ENCODE results near the gene ATF7.

Gene ATF7

DNA sequence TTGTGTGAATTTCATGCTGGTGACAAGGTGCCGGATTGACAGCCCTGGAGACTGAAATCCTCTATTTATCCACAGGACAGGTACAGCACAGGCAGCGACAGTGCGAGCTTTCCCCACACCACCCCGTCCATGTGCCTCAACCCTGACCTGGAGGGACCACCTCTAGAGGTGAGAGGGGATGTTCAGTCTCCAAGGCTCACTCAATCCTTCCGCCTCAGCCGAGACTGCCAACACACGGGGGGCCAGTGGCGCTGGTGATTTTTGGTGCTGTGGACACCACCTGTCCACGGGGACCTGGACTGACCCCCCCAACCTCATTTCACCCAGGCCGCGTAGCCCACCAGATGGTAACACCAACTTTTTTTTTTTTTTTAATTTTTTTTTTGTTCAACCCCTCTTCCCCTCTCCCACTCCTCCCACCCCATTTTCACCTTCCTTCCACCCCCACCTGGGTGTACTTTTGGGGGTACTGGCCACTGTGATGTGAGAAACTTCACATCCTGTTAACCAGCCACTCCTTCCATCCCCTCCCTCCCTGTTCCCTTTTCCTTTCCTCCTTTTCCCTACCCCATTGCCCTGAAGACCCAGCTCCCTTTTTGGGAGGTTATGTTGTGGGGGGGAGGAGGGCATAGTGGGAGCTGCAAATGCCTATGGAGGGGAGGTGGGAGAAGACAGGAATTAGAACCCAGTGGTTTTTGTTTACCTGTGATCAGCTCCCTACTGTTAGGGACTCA lies 161.3 kb downstream of the ATF7 start:
- Histone ChIP-seq H3K27ac (ENCODE audit: low read length) (no peak overlapping the region), H3K9ac (ENCODE audit: low read depth, low read length) (no peak overlapping the region)

DNA sequence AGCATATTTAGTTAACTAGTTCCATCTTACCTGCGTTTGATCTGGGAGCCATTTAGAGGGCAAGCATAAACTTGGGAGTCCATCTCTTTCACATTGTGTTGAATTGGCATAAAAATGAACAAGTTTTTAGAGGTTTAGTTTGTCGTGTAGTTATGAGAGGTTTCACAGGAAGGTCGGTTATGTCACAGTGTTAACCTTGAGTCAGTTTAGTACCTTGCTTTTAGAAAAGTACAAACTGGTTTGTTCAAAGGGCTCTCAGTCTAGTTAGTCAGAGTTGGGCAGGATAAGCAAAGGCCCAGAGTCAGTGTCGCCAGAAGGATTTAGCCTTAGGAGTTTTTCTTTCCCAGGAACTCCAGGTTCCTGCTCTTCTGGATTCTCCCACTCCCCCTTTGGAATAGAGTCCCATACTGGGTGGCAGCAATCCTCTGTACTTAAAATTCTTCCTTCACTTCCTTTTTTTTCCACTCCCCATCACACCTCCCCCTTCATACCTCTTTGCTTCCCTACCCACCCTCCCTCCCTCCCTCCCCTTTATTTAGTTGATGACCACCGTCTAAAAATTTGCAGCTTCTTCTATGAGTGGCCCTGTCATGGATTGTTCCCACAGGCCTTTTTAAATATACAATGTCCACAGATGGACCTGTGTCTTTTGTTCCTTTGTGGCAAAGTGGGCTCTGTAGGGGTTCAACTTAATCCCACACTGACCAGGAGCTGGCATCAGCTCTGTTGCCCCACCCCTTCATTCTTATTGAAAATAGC lies 162.2 kb downstream of the ATF7 start:
- DNase-seq, result no peak
- Histone ChIP-seq H3K9me3 (ENCODE audit: insufficient read depth, low read length, severe bottlenecking) (no peaks in the 10 kb centered on the region), H4K20me1 (ENCODE audit: insufficient read depth, low read length) (peaks cover 91% of the 10 kb centered on the region), H2AFZ (ENCODE audit: low read depth, low read length) (no peak overlapping the region), H3K27ac (ENCODE audit: low read length) (no peak overlapping the region), H3K9ac (ENCODE audit: low read depth, low read length) (no peak overlapping the region), H3K36me3 (ENCODE audit: insufficient read depth, low read length) (peaks cover 100% of the 10 kb centered on the region), H3K4me2 (ENCODE audit: insufficient read depth, low read length) (no peak overlapping the region), H3K4me1 (ENCODE audit: insufficient read depth, low read length) (peaks cover 8% of the 10 kb centered on the region; the same call in 1 of the 2 replicates), H3K4me3 (ENCODE audit: low read depth in 1 of 2, low read length in 2 of 2) (no peak overlapping the region), H3K27me3 (ENCODE audit: insufficient read depth, low read length, poor library complexity) (no peaks in the 10 kb centered on the region), H3K79me2 (ENCODE audit: insufficient read depth, low read length) (peaks cover 97% of the 10 kb centered on the region)
- ATAC-seq (ENCODE audit: insufficient read depth, low read depth), result no peak
- no peak for TF ChIP-seq EZH2 (IDR thresholded peaks at IDR 0.05; ENCODE audit: borderline replicate concordance, low read depth, low read length, severe bottlenecking)
- TF ChIP-seq, protein P1, sequence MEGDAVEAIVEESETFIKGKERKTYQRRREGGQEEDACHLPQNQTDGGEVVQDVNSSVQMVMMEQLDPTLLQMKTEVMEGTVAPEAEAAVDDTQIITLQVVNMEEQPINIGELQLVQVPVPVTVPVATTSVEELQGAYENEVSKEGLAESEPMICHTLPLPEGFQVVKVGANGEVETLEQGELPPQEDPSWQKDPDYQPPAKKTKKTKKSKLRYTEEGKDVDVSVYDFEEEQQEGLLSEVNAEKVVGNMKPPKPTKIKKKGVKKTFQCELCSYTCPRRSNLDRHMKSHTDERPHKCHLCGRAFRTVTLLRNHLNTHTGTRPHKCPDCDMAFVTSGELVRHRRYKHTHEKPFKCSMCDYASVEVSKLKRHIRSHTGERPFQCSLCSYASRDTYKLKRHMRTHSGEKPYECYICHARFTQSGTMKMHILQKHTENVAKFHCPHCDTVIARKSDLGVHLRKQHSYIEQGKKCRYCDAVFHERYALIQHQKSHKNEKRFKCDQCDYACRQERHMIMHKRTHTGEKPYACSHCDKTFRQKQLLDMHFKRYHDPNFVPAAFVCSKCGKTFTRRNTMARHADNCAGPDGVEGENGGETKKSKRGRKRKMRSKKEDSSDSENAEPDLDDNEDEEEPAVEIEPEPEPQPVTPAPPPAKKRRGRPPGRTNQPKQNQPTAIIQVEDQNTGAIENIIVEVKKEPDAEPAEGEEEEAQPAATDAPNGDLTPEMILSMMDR (IDR thresholded peaks at IDR 0.05; ENCODE audit: borderline replicate concordance, extremely low read depth, low read length, poor library complexity, severe bottlenecking), result no peak

More for the DNA sequence above, 161.3 kb downstream of the ATF7 start:
- Histone ChIP-seq H4K20me1 (ENCODE audit: insufficient read depth, low read length) (peaks cover 86% of the 10 kb centered on the region), H3K4me2 (ENCODE audit: insufficient read depth, low read length) (no peak overlapping the region), H3K27me3 (ENCODE audit: insufficient read depth, low read length, poor library complexity) (no peaks in the 10 kb centered on the region), H3K4me1 (ENCODE audit: insufficient read depth, low read length) (peaks cover 8% of the 10 kb centered on the region; the same call in 1 of the 2 replicates), H3K4me3 (ENCODE audit: low read depth in 1 of 2, low read length in 2 of 2) (no peak overlapping the region), H3K36me3 (ENCODE audit: insufficient read depth, low read length) (peaks cover 100% of the 10 kb centered on the region), H2AFZ (ENCODE audit: low read depth, low read length) (no peak overlapping the region), H3K9me3 (ENCODE audit: insufficient read depth, low read length, severe bottlenecking) (no peaks in the 10 kb centered on the region), H3K79me2 (ENCODE audit: insufficient read depth, low read length) (peaks cover 91% of the 10 kb centered on the region)
- TF ChIP-seq, protein P1 (IDR thresholded peaks at IDR 0.05; ENCODE audit: borderline replicate concordance, extremely low read depth, low read length, poor library complexity, severe bottlenecking), result no peak
- no peak for TF ChIP-seq EZH2 (IDR thresholded peaks at IDR 0.05; ENCODE audit: borderline replicate concordance, low read depth, low read length, severe bottlenecking)
- ATAC-seq (ENCODE audit: insufficient read depth, low read depth), result no peak
- no peak for DNase-seq

DNA sequence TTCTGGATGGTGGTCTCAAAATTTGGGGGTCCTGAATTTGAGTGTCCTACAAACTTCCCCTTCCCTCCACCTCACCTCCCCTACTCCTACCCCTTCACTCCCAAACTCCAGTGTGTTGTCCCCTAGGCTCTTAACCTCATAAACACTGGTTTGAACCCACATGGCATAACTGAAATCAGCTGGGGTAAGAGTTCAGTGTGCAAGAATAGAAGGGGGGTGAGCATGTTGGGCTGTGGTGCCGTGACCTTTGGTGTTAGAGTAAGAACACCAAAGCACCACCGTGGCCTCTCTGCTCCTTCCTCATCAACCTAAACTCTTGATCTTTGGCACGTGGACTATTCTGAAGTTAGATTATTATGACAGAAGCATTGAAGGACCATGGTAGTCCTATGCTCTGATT lies 163.2 kb downstream of the ATF7 start:
- H4K20me1 ChIP-seq (ENCODE audit: insufficient read depth, low read length), result peaks cover 93% of the 10 kb centered on the region
- H3K9me3 ChIP-seq (ENCODE audit: insufficient read depth, low read length, severe bottlenecking), result no peaks in the 10 kb centered on the region
- peaks cover 8% of the 10 kb centered on the region; the same call in 1 of the 2 replicates for H3K4me1 ChIP-seq (ENCODE audit: insufficient read depth, low read length)
- no peaks in the 10 kb centered on the region for H3K27me3 ChIP-seq (ENCODE audit: insufficient read depth, low read length, poor library complexity)
- peaks cover 100% of the 10 kb centered on the region for H3K36me3 ChIP-seq (ENCODE audit: insufficient read depth, low read length)
- DNase-seq (no peak), ATAC-seq (ENCODE audit: insufficient read depth, low read depth) (peak; percentile 19; the same call in 2 of the 3 replicates)
- H3K4me2 ChIP-seq (ENCODE audit: insufficient read depth, low read length), result no peak overlapping the region
- TF ChIP-seq EZH2 (IDR thresholded peaks at IDR 0.05; ENCODE audit: borderline replicate concordance, low read depth, low read length, severe bottlenecking), result no peak
- no peak overlapping the region for H2AFZ ChIP-seq (ENCODE audit: low read depth, low read length)
- H3K9ac ChIP-seq (ENCODE audit: low read depth, low read length), result no peak overlapping the region
- H3K79me2 ChIP-seq (ENCODE audit: insufficient read depth, low read length), result peaks cover 99% of the 10 kb centered on the region
- no peak overlapping the region for H3K4me3 ChIP-seq (ENCODE audit: low read depth in 1 of 2, low read length in 2 of 2)
- H3K27ac ChIP-seq (ENCODE audit: low read length), result no peak overlapping the region

DNA sequence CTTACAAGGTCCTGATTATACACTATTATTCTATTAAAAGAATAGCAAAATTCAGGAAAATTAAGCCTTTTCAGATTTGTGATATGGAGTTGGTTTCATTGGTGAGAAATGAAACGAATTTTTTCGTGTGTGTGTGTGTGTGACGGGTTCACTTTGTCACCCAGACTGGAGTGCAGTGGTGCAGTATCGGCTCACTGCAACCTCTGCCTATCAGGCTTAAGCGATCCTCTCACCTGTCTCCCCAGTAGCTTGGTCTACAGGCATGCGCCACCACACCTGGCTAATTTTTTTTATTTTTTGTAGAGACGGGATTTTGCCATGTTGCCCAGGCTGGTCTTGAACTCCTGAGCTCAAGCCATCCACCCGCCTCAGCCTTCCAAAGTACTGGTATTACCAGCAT lies 164.6 kb downstream of the ATF7 start:
- H3K79me2 ChIP-seq (ENCODE audit: insufficient read depth, low read length), result peaks cover 99% of the 10 kb centered on the region
- TF ChIP-seq, protein P1 (IDR thresholded peaks at IDR 0.05; ENCODE audit: borderline replicate concordance, extremely low read depth, low read length, poor library complexity, severe bottlenecking), result no peak
- no peak for TF ChIP-seq EZH2 (IDR thresholded peaks at IDR 0.05; ENCODE audit: borderline replicate concordance, low read depth, low read length, severe bottlenecking)
- no peak overlapping the region for H3K4me2 ChIP-seq (ENCODE audit: insufficient read depth, low read length)
- no peak overlapping the region for H3K27ac ChIP-seq (ENCODE audit: low read length)
- H3K4me1 ChIP-seq (ENCODE audit: insufficient read depth, low read length), result peaks cover 8% of the 10 kb centered on the region; the same call in 1 of the 2 replicates
- H3K9ac ChIP-seq (ENCODE audit: low read depth, low read length), result no peak overlapping the region
- H3K36me3 ChIP-seq (ENCODE audit: insufficient read depth, low read length), result peaks cover 100% of the 10 kb centered on the region
- H3K4me3 ChIP-seq (ENCODE audit: low read depth in 1 of 2, low read length in 2 of 2), result no peak overlapping the region
- no peaks in the 10 kb centered on the region for H3K27me3 ChIP-seq (ENCODE audit: insufficient read depth, low read length, poor library complexity)
- DNase-seq (no peak), ATAC-seq (ENCODE audit: insufficient read depth, low read depth) (no peak)
- H2AFZ ChIP-seq (ENCODE audit: low read depth, low read length), result no peak overlapping the region
- H4K20me1 ChIP-seq (ENCODE audit: insufficient read depth, low read length), result peaks cover 94% of the 10 kb centered on the region
- no peaks in the 10 kb centered on the region for H3K9me3 ChIP-seq (ENCODE audit: insufficient read depth, low read length, severe bottlenecking)

Measured in DND-41 (cell line).